Activated CD8-positive, alpha-beta memory T cell treated with anti-CD3 and anti-CD28 coated beads for 48 hours (primary cell): ENCODE results near the gene TNFRSF11A.

Experiments used
- DNase-seq, 3 experiments: peaks; one replicate each; pipeline ENCODE4 v3.0.0-alpha.2; 2020; ENCODE audit warnings: low read depth in 2 of 3, low spot score in 2 of 3

Gene TNFRSF11A

DNA sequence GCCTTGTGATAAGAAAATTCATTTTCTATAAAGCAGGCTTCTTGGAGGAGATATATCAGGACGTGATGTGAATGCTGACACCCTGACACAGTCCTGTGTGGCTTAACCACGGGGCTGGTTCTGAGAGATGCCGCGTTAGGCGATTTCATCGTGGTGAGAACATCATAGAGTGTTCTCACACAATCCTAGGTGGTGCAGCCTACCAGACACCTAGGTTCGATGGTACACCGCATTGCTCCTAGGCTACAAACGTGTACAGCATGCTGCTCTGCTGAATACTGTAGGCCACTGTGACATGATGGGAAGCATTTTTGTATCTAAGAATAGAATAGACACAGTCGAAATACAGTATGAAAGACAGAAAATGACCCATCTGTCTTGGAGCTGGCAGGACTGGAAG, 82.5 kb downstream of the TNFRSF11A start:
- DNase-seq: no peak

DNA sequence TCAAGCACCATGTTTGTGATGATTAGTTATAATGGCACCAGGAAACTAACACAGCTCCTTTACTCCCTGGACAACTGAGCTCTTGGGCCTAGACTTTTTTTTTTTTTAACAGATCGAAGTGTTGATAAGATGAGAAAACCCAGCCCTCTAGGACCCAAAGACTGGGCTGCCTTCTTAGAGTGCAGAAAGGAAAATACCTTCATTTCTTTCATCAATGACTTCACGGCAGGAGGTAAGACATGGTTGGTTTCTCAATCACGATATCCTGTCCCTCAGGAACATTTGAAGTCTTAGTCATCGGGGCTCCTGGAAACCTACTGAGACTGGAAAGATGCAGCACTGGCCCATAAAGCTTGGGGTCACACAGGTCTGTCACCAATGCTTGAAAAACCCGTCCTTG, 84.7 kb downstream of the TNFRSF11A start:
- no peak for DNase-seq

DNA sequence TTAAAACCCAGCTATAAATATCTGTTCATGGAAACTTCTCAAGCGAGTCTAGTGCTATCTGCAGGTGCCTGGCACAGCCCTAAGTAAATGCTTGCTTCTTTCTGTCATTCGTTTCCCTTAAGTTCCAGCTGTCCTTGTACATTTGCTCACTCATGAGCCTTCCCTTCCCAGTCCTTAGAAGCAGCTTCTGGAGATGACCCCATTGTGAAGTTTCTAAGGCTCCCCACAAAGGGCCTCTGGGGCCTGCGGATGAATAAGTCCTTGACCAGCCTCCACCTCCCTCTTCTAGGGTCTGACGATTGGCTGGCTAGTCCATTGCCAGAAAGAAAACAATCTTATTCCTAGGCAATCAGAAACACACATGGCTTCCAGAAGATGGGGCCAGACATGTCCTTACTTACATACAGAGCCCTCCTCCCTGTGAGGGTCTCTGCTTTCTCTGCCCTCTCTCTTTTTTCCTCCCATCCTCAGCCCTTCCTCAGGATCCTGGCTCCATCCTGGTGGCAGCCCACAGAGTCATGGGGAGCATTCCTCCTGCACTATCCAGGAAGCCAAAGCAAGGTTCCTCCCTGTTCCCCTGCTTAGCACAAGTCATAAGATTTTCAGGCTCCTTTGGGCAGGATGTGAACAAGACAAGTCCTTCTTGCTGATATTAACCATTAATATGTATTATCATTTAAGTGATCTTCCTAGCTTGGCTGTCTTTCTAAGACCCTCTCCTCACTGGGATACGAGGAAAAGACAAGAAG, 87.3 kb downstream of the TNFRSF11A start:
- DNase-seq: no peak

DNA sequence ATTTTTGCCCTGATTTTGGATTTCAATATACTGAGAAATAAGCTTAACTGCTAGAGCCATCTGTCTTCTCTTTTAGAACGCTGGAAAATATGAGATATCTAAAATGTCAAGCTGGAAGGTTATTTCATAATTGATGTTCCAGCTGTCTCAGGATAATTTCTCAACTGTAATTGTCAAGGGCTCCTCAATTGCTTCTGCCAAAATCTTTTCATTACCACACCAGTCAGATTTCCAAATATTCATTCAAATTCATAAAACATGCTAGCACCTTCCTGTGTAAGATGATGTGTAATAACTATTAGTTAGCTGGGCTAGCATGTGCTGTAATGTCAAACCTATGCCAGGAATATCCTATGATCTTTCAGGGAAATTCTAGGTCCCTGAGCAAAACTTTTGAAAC, 88.1 kb downstream of the TNFRSF11A start:
- DNase-seq: no peak

DNA sequence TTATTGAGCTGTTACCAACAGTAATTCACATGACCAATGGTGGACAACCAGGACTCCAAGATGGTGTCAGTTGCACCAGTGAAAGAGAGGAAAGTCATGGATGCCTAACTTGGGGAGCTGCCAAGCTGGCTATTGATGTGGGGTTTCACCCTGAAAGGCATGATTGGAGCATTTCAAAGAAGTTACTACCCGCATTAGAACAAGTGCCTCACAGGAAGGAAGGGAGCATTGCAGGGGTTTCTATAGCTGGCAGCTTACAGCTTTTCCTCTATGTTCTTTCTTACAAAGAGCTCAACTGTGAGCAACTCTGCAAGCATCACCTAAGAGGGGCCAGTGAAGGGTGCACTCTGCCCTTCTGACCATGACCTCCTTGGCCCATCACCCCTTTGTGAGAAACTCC, 93.1 kb downstream of the TNFRSF11A start:
- no peak for DNase-seq

DNA sequence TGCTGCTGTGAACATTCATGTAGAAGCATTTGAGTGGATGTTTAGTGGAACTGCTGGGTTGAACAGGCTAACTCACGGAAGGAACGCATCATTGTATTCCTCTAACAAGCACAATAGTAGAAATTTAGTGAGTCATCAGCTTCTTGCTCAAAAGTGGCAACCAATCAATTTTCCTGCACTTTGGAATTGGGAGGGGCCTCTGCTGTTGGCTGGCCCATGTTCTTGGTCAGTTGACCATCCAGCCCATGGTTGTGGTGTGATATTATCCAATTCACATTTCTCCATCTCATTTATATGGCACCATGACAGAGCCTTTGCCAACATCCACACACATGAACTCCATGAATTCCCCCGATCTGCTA, 95.0 kb downstream of the TNFRSF11A start:
- no peak for DNase-seq

DNA sequence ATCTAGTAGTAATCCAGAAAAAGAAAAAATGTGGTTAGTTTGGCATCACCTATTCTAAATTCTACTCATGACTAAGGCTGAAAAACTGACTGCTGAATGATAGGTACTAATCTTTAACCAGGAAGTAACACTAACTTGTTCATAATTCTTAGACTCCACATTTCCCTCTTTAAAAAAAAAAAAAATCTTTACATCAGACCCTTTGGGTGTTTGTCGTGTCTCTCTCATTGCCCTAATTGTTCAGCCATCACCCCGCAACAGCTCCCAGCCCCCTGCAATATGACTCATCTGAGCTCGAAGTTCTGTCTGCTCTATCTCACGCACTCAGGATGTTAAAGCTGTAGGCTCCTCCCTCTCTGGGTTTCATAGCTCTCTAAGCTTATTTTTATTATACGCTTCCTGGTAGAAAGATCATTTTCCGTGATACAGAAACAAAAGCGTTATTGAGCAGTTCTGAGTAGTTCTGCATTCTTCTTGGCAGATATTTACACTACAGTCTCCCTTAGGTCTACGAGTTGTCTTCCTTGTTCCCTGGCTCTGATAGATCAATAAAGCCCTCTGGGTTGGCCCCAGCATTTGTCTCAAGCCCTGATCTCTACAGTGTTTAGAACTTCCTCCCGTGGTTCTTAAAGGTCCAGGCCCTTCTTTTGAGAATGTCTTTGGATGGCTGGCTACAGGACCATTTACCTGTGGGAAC, 95.6 kb downstream of the TNFRSF11A start:
- DNase-seq: peak in 2 of 3 experiments; percentile 19 to 24

DNA sequence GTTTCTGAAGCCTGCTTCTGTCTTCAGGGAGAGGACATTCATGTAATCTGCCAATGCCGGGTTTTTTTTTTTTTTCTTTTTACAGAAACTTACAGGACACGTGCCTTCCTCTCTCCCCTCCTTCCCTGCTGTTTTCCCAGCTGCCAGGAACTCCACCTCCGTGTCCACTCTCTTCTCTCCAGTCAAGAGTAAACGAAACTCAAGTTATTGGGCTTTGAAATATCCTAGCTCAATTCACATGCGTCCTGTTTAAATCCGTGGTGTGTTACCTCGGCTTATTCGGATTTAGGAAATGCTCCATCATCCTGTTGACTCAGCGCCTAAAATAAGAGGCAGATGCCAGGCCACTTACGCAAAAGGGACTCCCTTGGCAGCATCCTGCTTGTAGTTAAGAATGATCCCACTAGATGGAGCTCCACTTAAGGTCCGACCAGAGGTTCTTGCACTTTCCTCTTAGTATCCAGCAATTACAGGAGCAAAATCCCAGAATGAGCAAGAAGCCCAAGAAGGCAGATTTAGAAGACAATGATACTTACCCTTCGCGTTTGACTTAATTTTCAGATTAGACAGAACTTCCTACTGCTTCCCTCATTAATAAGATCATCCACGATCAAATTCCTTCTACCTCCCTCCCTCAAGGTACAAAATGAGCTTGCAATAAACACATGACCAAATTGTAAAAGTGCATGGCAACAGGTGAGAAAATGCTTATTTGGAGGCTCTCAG, 100.5 kb downstream of the TNFRSF11A start:
- DNase-seq: peak in 2 of 3 experiments; percentile 6 to 31

DNA sequence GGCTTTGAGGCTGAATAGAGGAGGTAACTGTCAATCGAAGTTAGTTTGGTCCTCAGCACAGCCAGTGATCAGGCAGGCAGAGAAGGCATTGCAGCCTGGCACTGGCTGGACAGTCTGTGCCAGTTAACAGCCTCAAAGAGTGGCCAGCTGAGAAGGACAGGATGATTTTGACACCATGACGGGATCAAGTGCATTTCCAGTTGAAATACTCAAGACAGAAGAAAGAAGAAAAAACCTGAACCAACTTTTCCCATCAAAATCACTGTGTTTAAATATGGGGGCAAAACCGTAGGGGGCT, 101.0 kb downstream of the TNFRSF11A start:
- DNase-seq: no peak

DNA sequence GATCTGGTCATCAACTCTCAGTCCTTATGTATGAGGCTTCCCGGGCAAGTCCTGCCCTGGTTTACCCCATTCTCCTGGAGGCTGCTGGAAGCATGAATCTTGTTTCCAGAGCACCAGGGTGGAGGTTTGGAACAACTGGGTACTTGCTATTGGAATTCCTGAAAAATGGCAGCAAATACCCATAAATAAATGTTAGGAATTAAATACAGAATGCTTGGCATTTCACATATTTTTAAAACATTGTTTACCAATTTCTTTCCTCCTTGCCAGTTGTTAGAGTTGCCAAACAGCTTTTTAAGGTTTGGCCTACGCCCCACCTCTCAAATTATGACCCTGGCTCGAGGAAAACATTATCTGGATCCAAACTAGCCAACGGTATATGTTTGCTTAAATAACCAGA, 107.1 kb downstream of the TNFRSF11A start:
- DNase-seq: no peak

DNA sequence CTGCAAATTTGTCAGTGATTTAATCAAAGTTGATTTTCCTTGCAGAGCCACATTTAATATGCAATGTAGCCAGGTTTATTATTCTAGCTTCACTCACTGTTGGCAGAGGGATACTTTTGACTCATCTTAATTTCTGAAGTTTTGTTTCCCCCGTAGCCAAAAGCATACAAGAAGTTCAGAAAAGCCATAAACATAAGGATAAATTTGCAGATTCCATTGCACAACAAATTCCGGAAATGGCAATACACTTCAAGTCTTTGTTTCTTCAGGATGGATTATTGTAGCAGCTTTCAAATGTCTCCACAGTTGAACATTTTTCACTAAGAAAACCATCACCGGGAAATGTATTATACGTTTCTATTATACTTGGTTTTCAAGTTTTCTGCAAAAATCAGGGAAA, 109.7 kb downstream of the TNFRSF11A start:
- DNase-seq: no peak

DNA sequence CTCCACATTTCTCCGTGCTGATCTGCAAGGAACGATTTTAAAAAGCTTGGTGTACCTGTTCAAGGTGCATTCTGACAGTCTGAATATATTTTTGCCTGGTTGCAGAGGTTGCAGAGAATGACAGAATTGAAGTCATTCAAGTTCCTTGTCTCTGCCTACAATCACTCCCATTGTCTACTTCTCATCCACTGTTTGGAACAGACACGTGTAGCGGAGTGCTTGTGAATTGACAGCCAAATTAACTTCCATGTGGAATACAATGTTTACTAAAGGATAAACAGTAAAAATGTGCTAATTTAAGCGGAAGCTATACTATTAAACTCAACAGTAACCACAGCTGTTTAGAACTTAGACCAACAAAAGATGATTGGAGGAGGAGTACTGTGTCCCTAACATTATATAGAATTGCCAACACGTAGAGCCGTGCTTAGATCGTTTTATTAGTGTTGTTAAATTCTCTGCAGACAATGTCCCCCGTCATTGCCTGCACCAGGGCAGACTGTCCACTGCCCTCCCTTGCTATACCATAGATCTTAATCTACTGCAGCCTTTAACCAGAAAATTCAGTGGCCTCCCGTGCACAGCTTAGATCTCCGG, 110.4 kb downstream of the TNFRSF11A start:
- DNase-seq: no peak

DNA sequence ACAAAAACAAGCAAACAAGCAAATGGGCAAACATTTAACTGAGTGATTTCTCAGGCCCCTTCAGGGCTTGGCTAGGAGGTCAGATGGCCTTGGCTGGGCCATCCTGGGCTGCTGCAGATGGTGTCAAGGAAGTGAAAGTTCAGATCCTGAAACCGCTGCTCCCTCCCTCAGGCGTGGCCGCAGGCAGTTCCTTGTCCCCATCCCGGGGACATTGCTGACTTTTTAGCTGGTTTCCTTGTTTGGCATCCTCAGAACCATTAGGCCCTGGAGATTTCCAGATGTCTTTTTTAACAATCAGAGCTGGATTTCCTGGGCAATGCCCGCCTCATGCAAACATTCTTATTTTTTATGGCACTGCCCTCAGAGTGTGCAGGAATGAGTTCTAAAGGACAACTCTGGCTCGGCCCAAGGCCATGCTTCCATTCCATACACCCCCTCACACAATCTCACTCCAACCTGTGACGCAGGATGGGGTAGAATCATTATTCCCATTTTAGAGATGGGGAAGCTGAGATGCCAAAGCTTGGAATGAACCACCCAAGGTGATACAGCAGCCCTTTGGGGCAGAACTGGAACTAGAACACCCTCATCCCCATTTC, 111.6 kb downstream of the TNFRSF11A start:
- no peak for DNase-seq

DNA sequence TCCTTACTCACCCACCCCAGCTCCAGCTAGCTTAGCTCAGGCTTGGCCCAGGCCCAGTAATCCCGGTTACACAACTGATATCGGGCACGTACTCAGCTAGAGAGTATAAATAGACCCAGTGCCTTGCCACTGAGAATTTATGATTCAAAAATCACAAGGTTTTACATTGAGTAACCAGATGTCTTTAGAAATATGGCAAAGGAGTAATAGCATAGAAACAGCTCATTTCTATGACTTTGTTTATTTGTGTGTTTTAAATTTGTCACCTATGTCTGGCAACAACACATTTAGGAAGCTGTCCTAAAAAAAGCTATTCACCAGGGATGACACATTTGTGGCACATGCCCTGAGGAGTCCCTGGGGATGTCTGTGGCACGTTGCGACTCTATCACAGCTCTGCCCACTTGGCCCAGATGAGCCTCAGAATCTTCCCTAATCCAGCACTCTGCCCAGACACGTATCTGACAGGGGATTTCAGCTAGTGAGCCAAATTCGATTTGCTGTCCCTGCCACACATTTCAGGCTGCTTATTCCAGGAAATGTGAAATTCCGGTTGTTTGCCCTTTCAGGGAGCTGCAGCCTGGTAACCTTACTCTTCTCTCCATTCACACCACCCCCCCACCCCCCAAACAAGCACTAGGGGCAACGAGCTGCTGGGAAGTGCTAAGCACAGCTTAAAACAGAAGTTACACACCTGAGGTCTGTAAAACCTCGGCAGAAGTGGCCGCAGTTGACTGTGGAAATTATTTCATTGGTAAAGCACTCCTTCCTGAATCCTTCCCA, 112.3 kb downstream of the TNFRSF11A start:
- DNase-seq: no peak

DNA sequence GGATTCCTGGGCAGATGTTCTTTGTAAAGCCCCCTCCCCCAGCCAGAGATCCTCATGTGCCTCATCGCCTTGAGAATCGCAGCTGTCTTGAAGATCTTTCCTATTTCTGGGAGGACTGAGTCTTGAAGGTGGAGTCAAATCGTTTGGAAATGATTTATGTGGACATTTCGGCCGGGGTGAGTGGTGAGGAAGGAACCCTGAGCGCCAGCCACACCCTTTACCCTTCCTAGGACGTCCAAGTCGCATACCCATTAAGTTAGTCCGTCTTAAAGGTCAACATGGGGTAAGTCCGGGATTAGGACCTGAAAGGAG, 112.9 kb downstream of the TNFRSF11A start:
- no peak for DNase-seq

DNA sequence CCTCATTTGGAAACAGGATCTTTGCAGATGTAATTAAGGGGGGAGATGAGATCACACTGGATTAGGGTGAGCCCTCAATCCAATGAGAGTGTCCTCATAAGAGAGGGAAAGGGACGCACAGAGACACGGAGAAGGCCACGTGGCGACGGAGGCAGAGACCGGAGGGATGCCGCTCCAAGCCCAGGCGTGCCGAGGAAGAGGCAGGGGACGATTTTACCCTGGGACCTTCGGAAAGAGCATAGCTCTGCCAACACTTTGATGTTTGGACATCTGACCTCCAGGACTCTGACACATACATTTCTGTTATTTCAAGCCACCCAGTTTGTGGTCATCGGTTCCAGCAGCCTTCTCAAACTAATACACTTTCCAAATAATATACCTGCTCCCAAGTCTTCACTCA, 113.3 kb downstream of the TNFRSF11A start:
- DNase-seq: no peak

DNA sequence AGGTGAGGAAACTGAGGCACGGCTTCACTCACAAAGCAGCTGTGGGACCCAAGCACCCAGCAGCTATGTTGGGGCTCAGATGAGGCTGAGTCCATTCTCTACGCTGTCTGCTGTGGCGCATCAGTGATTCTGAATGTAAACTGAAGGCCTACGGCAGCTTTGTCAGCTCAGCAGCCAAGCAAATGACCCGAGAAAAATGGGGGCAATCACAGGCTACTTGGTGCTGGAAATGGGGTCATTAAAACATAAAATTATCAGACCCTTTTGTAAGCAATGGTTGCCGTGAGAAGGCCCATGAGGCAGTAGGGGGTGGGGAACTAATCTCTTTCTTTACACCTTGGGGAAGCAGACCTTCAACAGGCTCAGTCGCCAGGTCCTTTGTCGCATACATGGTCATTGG, 113.8 kb downstream of the TNFRSF11A start:
- DNase-seq: no peak
